HepG2 (cell line): ENCODE data around the gene ASB4. TPM values are rescaled to one million over a fixed set of nuclear protein-coding genes. Genes with fewer than 3 reads are reported as not detected.

Experiments used
- ATAC-seq: fragments of 200-7000 bp; cut with Tn5 transposase; 3 replicates; pipeline ENCODE4 v1.9.1; 2020; ENCODE audit warnings: mild to moderate bottlenecking, moderate library complexity
- BruUV-seq: library from RNA; stranded (reverse); fragments of 400-500 nt; replicated peaks from 2 replicates; lab custom pipeline; 2021; lab: Mats Ljungman, UMichigan
- CTCF ChIA-PET: fragments of 300-600 bp; formaldehyde crosslinking; extraction: SDS; loops from one replicate; lab custom pipeline; 2021; ENCODE audit warnings: low total read pairs, inconsistent platforms, low intra/inter-chr PET ratio; lab: Yijun Ruan, JAX
- POLR2A ChIA-PET: fragments of 350-600 bp; sonication (Branson Sonifier 250); formaldehyde crosslinking; loops from one replicate; lab custom pipeline; 2020; ENCODE audit warnings: antibody characterized with exemption, inconsistent platforms; lab: Yijun Ruan, JAX
- DNase-seq: peaks from one replicate; pipeline ENCODE4 v3.0.0-alpha.2; 2015; ENCODE audit warnings: low spot score
- FAIRE-seq: peaks from 3 replicates; lab custom pipeline; 2011; peaks lifted over from hg19 to GRCh38; lab: Jason Lieb, UNC
- H2AFZ ChIP-seq: one replicate; pipeline ENCODE4 v1.6.1; 2011; ENCODE audit warnings: low read length, inconsistent platforms
- H3K27ac ChIP-seq: fragments of 300-600 bp; 3 replicates; pipeline ENCODE4 v1.8.0; 2011; ENCODE audit warnings: mixed run types, mild to moderate bottlenecking, mixed read lengths, low read length, inconsistent platforms; ENCODE audit not compliant: insufficient read depth; ENCODE audit errors: extremely low read length
- H3K27me3 ChIP-seq, 2 experiments: fragments of 200-600 bp in 1 of 2; 2 replicates in 1 of 2; 3 replicates in 1 of 2; pipeline versions ENCODE4 v1.6.0 to v1.8.0; 2011; ENCODE audit warnings: low read length in 2 of 2, mild to moderate bottlenecking in 2 of 2, moderate library complexity in 2 of 2, inconsistent platforms in 1 of 2; ENCODE audit not compliant: insufficient read depth in 2 of 2, control insufficient read depth in 1 of 2
- H3K36me3 ChIP-seq, 2 experiments: fragments of 200-600 bp in 1 of 2; replicated peaks in 1 of 2; 2 replicates in 1 of 2; 3 replicates in 1 of 2; pipeline versions ENCODE4 v1.5.1 to v1.8.0; 2011; ENCODE audit warnings: low read length in 2 of 2, inconsistent platforms in 1 of 2; ENCODE audit not compliant: insufficient read depth in 2 of 2, control insufficient read depth in 1 of 2
- H3K4me1 ChIP-seq: 2 replicates; pipeline ENCODE4 v1.5.1; 2012; ENCODE audit warnings: low read length, inconsistent platforms; ENCODE audit not compliant: insufficient read depth
- H3K4me2 ChIP-seq: 2 replicates; pipeline ENCODE4 v1.6.0; 2011; ENCODE audit warnings: low read depth, low read length, inconsistent platforms
- H3K4me3 ChIP-seq, 3 experiments: fragments of 200-600 bp in 1 of 3; sonication (generic), shearing (Covaris generic) in 1 of 3; replicated peaks in 1 of 3; 2 replicates each; pipeline ENCODE4 v1.5.1; 2011 to 2016; ENCODE audit warnings: low read length in 3 of 3, inconsistent platforms in 2 of 3, low read depth in 2 of 3, mild to moderate bottlenecking in 2 of 3, control low read depth in 1 of 3, mixed read lengths in 1 of 3; ENCODE audit not compliant: insufficient read depth in 1 of 3
- H3K79me2 ChIP-seq: one replicate; pipeline ENCODE4 v1.6.1; 2011; ENCODE audit warnings: low read length, inconsistent platforms; ENCODE audit not compliant: insufficient read depth
- H3K9ac ChIP-seq: 2 replicates; pipeline ENCODE4 v1.6.0; 2011; ENCODE audit warnings: mild to moderate bottlenecking, low read depth, low read length, inconsistent platforms; ENCODE audit not compliant: insufficient read depth
- H3K9me3 ChIP-seq: 2 replicates; pipeline ENCODE4 v1.5.1; 2012; ENCODE audit warnings: mild to moderate bottlenecking, low read length
- H4K20me1 ChIP-seq: 2 replicates; pipeline ENCODE4 v1.6.0; 2011; ENCODE audit warnings: inconsistent platforms, mild to moderate bottlenecking, low read length, moderate library complexity; ENCODE audit not compliant: insufficient read depth
- BORCS8-MEF2B ChIP-seq: sonication (generic); formaldehyde crosslinking; IDR thresholded peaks from 2 replicates; pipeline ENCODE4 v1.8.0; 2022; ENCODE audit warnings: mild to moderate bottlenecking, missing genetic modification reagents
- FOSL1 ChIP-seq: sonication (generic); formaldehyde crosslinking; IDR thresholded peaks from 2 replicates; pipeline ENCODE4 v1.9.0; 2021; ENCODE audit warnings: missing genetic modification reagents, borderline replicate concordance
- HCFC1 ChIP-seq: fragments of 150-350 bp; IDR thresholded peaks from 2 replicates; pipeline ENCODE4 v1.6.1; 2014; ENCODE audit warnings: low read depth, low read length
- KAT8 ChIP-seq: IDR thresholded peaks from 2 replicates; pipeline ENCODE4 v1.6.1; 2016; ENCODE audit warnings: missing genetic modification reagents, missing compliant biosample characterization
- KLF16 ChIP-seq, 2 experiments: sonication (generic) in 1 of 2; formaldehyde crosslinking in 1 of 2; IDR thresholded peaks; 2 replicates each; pipeline versions ENCODE4 v1.6.1 to v1.8.0; 2016 to 2023; ENCODE audit warnings: missing genetic modification reagents in 2 of 2, missing compliant biosample characterization in 1 of 2
- MIER3 ChIP-seq: IDR thresholded peaks from 2 replicates; pipeline ENCODE4 v1.6.1; 2016; ENCODE audit warnings: missing compliant biosample characterization, borderline replicate concordance
- PRPF4 ChIP-seq: fragments of 200-400 bp; formaldehyde crosslinking; IDR thresholded peaks from 2 replicates; pipeline ENCODE4 v1.6.1; 2016; ENCODE audit warnings: low read length, low read depth; ENCODE audit not compliant: poor library complexity, severe bottlenecking
- RARA ChIP-seq: IDR thresholded peaks from 2 replicates; pipeline ENCODE4 v1.6.1; 2016; ENCODE audit warnings: missing genetic modification reagents, missing compliant biosample characterization
- RBM39 ChIP-seq: fragments of 200-400 bp; formaldehyde crosslinking; IDR thresholded peaks from one replicate; pipeline ENCODE4 v1.6.1; 2018; ENCODE audit warnings: antibody characterized with exemption, mild to moderate bottlenecking, low read depth, low read length; ENCODE audit not compliant: poor library complexity, severe bottlenecking
- RFX1 ChIP-seq: fragments of 450-650 bp; IDR thresholded peaks from 2 replicates; pipeline ENCODE4 v1.6.1; 2017
- RFX3 ChIP-seq: IDR thresholded peaks from 2 replicates; pipeline ENCODE4 v1.6.1; 2016; ENCODE audit warnings: missing biosample characterization, missing genetic modification reagents
- SOX13 ChIP-seq, 3 experiments: fragments of 450-650 bp in 1 of 3; sonication (generic) in 1 of 3; formaldehyde crosslinking in 1 of 3; IDR thresholded peaks in 2 of 3; conservative IDR thresholded peaks in 1 of 3; 2 replicates each; pipeline versions ENCODE4 v1.5.0 to v1.6.1; 2016 to 2020; ENCODE audit warnings: antibody characterized with exemption in 1 of 3, mild to moderate bottlenecking in 1 of 3, missing compliant biosample characterization in 1 of 3, missing genetic modification reagents in 1 of 3, moderate library complexity in 1 of 3
- TRIM24 ChIP-seq: sonication (generic); formaldehyde crosslinking; IDR thresholded peaks from 2 replicates; pipeline ENCODE4 v1.8.0; 2022; ENCODE audit warnings: mild to moderate bottlenecking, missing genetic modification reagents
- ZMYM2 ChIP-seq: sonication (generic); formaldehyde crosslinking; IDR thresholded peaks from 2 replicates; pipeline ENCODE4 v1.8.0; 2022; ENCODE audit warnings: mild to moderate bottlenecking, missing genetic modification reagents
- ZNF251 ChIP-seq: sonication (generic); formaldehyde crosslinking; IDR thresholded peaks from 2 replicates; pipeline ENCODE4 v1.9.0; 2021; ENCODE audit warnings: mild to moderate bottlenecking, missing genetic modification reagents
- ZNF432 ChIP-seq: sonication (generic); formaldehyde crosslinking; IDR thresholded peaks from 2 replicates; pipeline ENCODE4 v1.5.0; 2020; ENCODE audit warnings: missing genetic modification reagents, mild to moderate bottlenecking, borderline replicate concordance
- ZNF589 ChIP-seq: sonication (generic); formaldehyde crosslinking; conservative IDR thresholded peaks from 2 replicates; pipeline ENCODE4 v1.8.0; 2022; ENCODE audit warnings: mild to moderate bottlenecking, moderate library complexity, missing genetic modification reagents
- ZNF768 ChIP-seq: sonication (generic); formaldehyde crosslinking; IDR thresholded peaks from 2 replicates; pipeline ENCODE4 v1.4.0; 2020; ENCODE audit warnings: missing genetic modification reagents
- WGBS: methylation state at CpG from one replicate; pipeline ENCODE4 v1.1.6; 2017; ENCODE audit warnings: low lambda C conversion rate; 5-methylcytosine and 5-hydroxymethylcytosine counted together
- in situ Hi-C: cut with HindIII; loops from 2 replicates; pipeline ENCODE4 v1.10.0; 2017; ENCODE audit warnings: low pct_unique_long_range_greater_than_20kb; ENCODE audit not compliant: extremely low pct_ligation_motif_present
- intact Hi-C: fragments of 100-400 bp; cut with micrococcal nuclease; formaldehyde crosslinking; loops from one replicate; pipeline ENCODE4 v1.10.0; 2022; ENCODE audit not compliant: unreplicated experiment
- polyA plus RNA-seq, 8 experiments: library from polyadenylated mRNA; depleted of rRNA in 3 of 8; stranded (reverse) in 7 of 8; unstranded in 1 of 8; fragments of >200 nt; fragmentation: Illumina TruSeq in 4 of 8; extraction: Trizol in 4 of 8; gene quantifications; 2 replicates each; pipeline versions ENCODE4 v1.2.1 to v1.2.3, GENCODE V29; 2011 to 2016; ENCODE audit warnings: low read depth in 4 of 8, missing spikeins in 1 of 8, mixed read lengths in 1 of 8; ENCODE audit not compliant: insufficient read depth in 1 of 8
- total RNA-seq, 5 experiments: library from RNA; depleted of rRNA; stranded (reverse); fragments of >200 nt; fragmentation: Illumina TruSeq; extraction: Trizol; gene quantifications; 2 replicates each; pipeline ENCODE4 v1.2.3, GENCODE V29; 2016; ENCODE audit warnings: low read depth in 1 of 5
- TF ChIP-seq, protein P1 (sequence below): sonication (generic); formaldehyde crosslinking; IDR thresholded peaks from 2 replicates; pipeline ENCODE4 v1.5.0; 2020; ENCODE audit warnings: missing genetic modification reagents
- TF ChIP-seq, protein P2 (sequence below): sonication (generic); formaldehyde crosslinking; IDR thresholded peaks from 2 replicates; pipeline ENCODE4 v1.4.0; 2020; ENCODE audit warnings: mild to moderate bottlenecking, missing genetic modification reagents
- TF ChIP-seq, protein P3 (sequence below): sonication (generic); formaldehyde crosslinking; IDR thresholded peaks from 2 replicates; pipeline ENCODE4 v1.8.0; 2023; ENCODE audit warnings: mild to moderate bottlenecking, missing genetic modification reagents

ASB4 gene
- total and polyA plus RNA-seq, 2 of the 13 experiments (the other 11 are each of a cell fraction or from before 2014, with no cell fraction given) = 1.1 to 4.0 TPM

DNA sequence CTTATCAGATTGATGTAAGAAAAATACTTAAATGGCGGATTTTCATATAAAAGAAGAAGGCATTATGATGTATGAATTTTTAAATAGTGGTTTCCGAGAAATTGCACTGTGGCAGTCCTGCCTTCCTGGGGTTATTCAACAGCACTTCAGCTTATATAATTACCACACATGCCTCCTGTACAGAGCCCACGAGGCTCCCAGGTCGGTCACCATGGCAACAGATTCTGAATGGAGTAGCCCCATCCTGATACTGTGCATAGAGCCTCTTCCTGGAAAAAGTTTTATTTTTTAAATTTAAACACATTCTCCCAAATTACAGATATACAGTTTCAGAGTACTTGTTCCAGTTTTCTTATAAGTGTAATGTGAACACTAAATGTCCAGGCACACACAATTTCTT lies 15.9 kb upstream of the ASB4 start:
- Histone ChIP-seq H2AFZ (no peak overlapping the region), H3K9me3 (no peaks in the 10 kb centered on the region), H3K36me3 (no peaks in the 10 kb centered on the region), H4K20me1 (no peaks in the 10 kb centered on the region), H3K9ac (no peak overlapping the region), H3K27ac (peak overlapping the region; percentile 30), H3K79me2 (no peaks in the 10 kb centered on the region), H3K4me3 (no peak overlapping the region), H3K4me2 (no peak overlapping the region), H3K27me3 (no peaks in the 10 kb centered on the region), H3K4me1 (peaks cover 35% of the 10 kb centered on the region)
- ATAC-seq (peak; percentile 68), FAIRE-seq (no peak), DNase-seq (peak; percentile 66)
- CTCF ChIA-PET = no interaction called here
- in situ Hi-C loops = no loop called here
- intact Hi-C loops = loop anchor here (2.0 kb wide), 1 partner anchor 29 kb away; no protein-coding TSS in a partner anchor
- no TSS peak for BruUV-seq
- WGBS = 83% methylated on average over 4 of the region's 4 CpGs
- POLR2A ChIA-PET = interaction anchor here (1.3 to 1.7 kb wide), 2 partner anchors 35 to 38 kb away, joined by 3 to 7 read pairs; partner anchors contain the start of gene PON2
- TF ChIP-seq BORCS8-MEF2B (CRISPR knock-in tag) (no peak), RBM39 (no peak), ZNF768 (CRISPR knock-in tag) (no peak), KLF16 (CRISPR knock-in tag; IDR thresholded peaks at IDR 0.05) (no peak), TRIM24 (CRISPR knock-in tag) (no peak), PRPF4 (no peak), KAT8 (CRISPR knock-in tag) (no peak), RARA (CRISPR knock-in tag) (no peak), ZNF589 (CRISPR knock-in tag) (no peak), ZMYM2 (CRISPR knock-in tag) (no peak), ZNF251 (CRISPR knock-in tag) (no peak), ZNF432 (CRISPR knock-in tag) (no peak), SOX13 (IDR thresholded peaks at IDR 0.05) (no peak), SOX13 (CRISPR knock-in tag; conservative IDR thresholded peaks at IDR 0.05 in 1 of 2, IDR thresholded peaks at IDR 0.05 in 1 of 2) (no peak), MIER3 (CRISPR knock-in tag) (no peak), RFX1 (peak; percentile 47), HCFC1 (no peak), FOSL1 (no peak), RFX3 (CRISPR knock-in tag) (peak; percentile 65)
- TF ChIP-seq, protein P1, sequence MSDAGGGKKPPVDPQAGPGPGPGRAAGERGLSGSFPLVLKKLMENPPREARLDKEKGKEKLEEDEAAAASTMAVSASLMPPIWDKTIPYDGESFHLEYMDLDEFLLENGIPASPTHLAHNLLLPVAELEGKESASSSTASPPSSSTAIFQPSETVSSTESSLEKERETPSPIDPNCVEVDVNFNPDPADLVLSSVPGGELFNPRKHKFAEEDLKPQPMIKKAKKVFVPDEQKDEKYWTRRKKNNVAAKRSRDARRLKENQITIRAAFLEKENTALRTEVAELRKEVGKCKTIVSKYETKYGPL (CRISPR knock-in tag) = peak; percentile 43; the same call in 1 of the 2 replicates
- TF ChIP-seq, protein P2, sequence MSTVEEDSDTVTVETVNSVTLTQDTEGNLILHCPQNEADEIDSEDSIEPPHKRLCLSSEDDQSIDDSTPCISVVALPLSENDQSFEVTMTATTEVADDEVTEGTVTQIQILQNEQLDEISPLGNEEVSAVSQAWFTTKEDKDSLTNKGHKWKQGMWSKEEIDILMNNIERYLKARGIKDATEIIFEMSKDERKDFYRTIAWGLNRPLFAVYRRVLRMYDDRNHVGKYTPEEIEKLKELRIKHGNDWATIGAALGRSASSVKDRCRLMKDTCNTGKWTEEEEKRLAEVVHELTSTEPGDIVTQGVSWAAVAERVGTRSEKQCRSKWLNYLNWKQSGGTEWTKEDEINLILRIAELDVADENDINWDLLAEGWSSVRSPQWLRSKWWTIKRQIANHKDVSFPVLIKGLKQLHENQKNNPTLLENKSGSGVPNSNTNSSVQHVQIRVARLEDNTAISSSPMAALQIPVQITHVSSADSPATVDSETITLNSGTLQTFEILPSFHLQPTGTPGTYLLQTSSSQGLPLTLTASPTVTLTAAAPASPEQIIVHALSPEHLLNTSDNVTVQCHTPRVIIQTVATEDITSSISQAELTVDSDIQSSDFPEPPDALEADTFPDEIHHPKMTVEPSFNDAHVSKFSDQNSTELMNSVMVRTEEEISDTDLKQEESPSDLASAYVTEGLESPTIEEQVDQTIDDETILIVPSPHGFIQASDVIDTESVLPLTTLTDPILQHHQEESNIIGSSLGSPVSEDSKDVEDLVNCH (CRISPR knock-in tag) = no peak
- TF ChIP-seq, protein P3, sequence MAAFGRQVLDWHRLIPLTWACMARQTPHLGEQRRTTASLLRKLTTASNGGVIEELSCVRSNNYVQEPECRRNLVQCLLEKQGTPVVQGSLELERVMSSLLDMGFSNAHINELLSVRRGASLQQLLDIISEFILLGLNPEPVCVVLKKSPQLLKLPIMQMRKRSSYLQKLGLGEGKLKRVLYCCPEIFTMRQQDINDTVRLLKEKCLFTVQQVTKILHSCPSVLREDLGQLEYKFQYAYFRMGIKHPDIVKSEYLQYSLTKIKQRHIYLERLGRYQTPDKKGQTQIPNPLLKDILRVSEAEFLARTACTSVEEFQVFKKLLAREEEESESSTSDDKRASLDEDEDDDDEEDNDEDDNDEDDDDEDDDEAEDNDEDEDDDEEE (CRISPR knock-in tag) = no peak
